Neural crest cell (in vitro differentiated cells): ENCODE results near the gene PPM1B. TPM values are rescaled to one million over a fixed set of nuclear protein-coding genes. Genes with fewer than 3 reads are reported as not detected.

Experiments used
- DNase-seq: peaks from one replicate; pipeline ENCODE4 v3.0.0; 2021; ENCODE audit warnings: low read depth, mixed read lengths, low spot score
- H3K27ac Mint-ChIP-seq: one replicate; pipeline ENCODE4 v1.8.0; 2021; ENCODE audit warnings: mild to moderate bottlenecking, mixed read lengths; ENCODE audit not compliant: unreplicated experiment
- H3K27me3 Mint-ChIP-seq: 2 replicates; pipeline ENCODE4 v1.8.0; 2021; ENCODE audit warnings: low read depth, mild to moderate bottlenecking, mixed read lengths
- H3K36me3 Mint-ChIP-seq: 2 replicates; pipeline ENCODE4 v1.8.0; 2021; ENCODE audit warnings: low read depth, mild to moderate bottlenecking, mixed read lengths
- H3K4me1 Mint-ChIP-seq: 2 replicates; pipeline ENCODE4 v1.8.0; 2021; ENCODE audit warnings: mixed read lengths
- H3K4me3 Mint-ChIP-seq: one replicate; pipeline ENCODE4 v1.8.0; 2021; ENCODE audit warnings: mild to moderate bottlenecking, mixed read lengths
- H3K9me3 Mint-ChIP-seq: 2 replicates; pipeline ENCODE4 v1.8.0; 2021; ENCODE audit warnings: mixed read lengths
- total RNA-seq: library from RNA; stranded (reverse); gene quantifications from 2 replicates; pipeline ENCODE4 v1.2.1, GENCODE V29; 2021
- TF ChIP-seq, protein P1 (sequence below): fragments of 200-600 bp; sonication (generic); conservative IDR thresholded peaks from 2 replicates; pipeline ENCODE4 v1.5.0; 2021; ENCODE audit warnings: antibody characterized with exemption, mild to moderate bottlenecking

PPM1B gene
- total RNA-seq, 1 donor from 2014 or later = 37.4 TPM

DNA sequence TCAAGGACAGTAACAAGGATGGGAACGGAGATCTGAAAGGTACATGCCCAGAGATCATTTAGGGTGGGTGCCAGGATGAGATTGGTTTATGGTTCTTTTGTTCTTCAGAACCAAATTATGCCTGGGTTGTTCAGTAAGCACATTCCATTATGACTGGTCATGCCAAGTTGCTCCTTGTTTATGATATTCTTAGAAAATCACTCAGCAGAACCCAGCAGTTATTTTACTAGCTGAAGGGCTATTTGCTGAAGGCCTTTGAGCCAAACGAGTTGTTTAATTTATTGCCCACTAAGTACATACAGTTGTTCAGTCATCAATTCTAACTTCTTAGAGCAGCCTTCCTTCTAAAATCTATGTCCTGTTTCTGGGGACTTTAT, 107.2 kb downstream of the PPM1B start:
- Mint-ChIP-seq H3K27me3 (no peaks in the 10 kb centered on the region), H3K36me3 (no peaks in the 10 kb centered on the region), H3K27ac (no peak overlapping the region), H3K4me1 (peaks cover 3% of the 10 kb centered on the region), H3K9me3 (peaks cover 3% of the 10 kb centered on the region), H3K4me3 (no peak overlapping the region)
- TF ChIP-seq, protein P1, sequence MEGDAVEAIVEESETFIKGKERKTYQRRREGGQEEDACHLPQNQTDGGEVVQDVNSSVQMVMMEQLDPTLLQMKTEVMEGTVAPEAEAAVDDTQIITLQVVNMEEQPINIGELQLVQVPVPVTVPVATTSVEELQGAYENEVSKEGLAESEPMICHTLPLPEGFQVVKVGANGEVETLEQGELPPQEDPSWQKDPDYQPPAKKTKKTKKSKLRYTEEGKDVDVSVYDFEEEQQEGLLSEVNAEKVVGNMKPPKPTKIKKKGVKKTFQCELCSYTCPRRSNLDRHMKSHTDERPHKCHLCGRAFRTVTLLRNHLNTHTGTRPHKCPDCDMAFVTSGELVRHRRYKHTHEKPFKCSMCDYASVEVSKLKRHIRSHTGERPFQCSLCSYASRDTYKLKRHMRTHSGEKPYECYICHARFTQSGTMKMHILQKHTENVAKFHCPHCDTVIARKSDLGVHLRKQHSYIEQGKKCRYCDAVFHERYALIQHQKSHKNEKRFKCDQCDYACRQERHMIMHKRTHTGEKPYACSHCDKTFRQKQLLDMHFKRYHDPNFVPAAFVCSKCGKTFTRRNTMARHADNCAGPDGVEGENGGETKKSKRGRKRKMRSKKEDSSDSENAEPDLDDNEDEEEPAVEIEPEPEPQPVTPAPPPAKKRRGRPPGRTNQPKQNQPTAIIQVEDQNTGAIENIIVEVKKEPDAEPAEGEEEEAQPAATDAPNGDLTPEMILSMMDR = no peak
- DNase-seq = no peak

DNA sequence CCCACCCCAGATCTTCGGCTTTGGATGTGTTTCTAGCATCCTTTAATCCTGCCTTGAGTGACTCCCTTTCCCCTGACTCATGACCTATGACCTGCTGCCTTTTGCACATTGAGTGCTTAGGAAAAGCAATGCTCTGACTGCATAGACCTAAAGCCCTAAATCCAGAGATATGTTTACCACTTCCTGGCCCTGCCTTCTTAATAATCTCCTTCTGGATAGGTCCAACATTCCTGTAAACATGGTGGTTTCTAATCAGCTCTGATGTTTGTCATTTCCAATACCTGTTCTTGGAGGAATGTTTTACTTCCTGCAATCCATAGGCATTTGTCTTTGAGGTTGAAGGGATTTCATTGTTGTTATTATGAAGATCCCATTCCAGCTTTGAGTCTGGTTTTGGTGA, 108.9 kb downstream of the PPM1B start:
- no peak overlapping the region for H3K4me3 Mint-ChIP-seq
- TF ChIP-seq, protein P1 = no peak
- H3K27ac Mint-ChIP-seq = no peak overlapping the region
- no peak for DNase-seq
- H3K27me3 Mint-ChIP-seq = peaks cover 2% of the 10 kb centered on the region
- H3K9me3 Mint-ChIP-seq = no peaks in the 10 kb centered on the region
- no peaks in the 10 kb centered on the region for H3K36me3 Mint-ChIP-seq
- H3K4me1 Mint-ChIP-seq = peaks cover 3% of the 10 kb centered on the region

DNA sequence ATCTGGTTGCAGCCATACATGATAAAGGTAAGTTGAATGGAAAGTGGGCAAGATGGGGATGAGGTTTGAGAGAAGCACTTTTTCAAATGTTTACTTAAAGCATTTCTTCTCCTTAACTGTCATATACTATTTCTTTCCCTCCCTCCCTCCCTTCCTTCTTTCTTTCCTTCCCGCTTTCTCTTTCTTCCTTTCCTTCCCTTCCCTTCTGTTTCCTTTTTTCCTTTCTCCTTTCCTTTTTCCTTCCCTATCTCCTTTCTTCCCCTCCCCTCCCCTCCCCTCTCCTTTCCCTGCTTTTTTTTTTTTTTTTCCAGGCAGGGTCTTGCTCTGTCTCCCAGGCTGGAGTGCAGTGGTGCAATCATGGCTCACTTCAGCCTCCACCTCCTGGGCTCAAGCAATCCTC, 112.2 kb downstream of the PPM1B start:
- Mint-ChIP-seq H3K4me1 (peaks cover 3% of the 10 kb centered on the region), H3K4me3 (no peak overlapping the region), H3K9me3 (no peaks in the 10 kb centered on the region), H3K27me3 (peaks cover 4% of the 10 kb centered on the region), H3K36me3 (no peaks in the 10 kb centered on the region), H3K27ac (no peak overlapping the region)
- no peak for DNase-seq
- TF ChIP-seq, protein P1 = no peak

Other genes with a start within 250 kb of the PPM1B start
- 131 and 138 TPM in 2 replicates for gene LRPPRC, start 172.9 kb upstream of the PPM1B start, total RNA-seq
- not detected in 2 replicates for gene SLC3A1, start 106.6 kb downstream of the PPM1B start, total RNA-seq
- 44.1 and 46.1 TPM in 2 replicates for gene PREPL, start 192.6 kb downstream of the PPM1B start, total RNA-seq
- 11.4 and 11.9 TPM in 2 replicates for gene CAMKMT, start 193.1 kb downstream of the PPM1B start, total RNA-seq